GM18507 (cell line): ENCODE data around the gene KIFBP.
A peak's percentile ranks its signal among the peaks of the same experiment; 100 is the strongest.
"Not testable (repeated sequence)": the region's sequence is repeated elsewhere in the genome, so short reads cannot be mapped to it uniquely, and the experiment has no call there.

ENCODE experiments used
- DNase-seq: peaks from one replicate; pipeline ENCODE4 v3.0.0; 2011; ENCODE audit warnings: low read depth; ENCODE audit not compliant: insufficient read length; ENCODE audit errors: extremely low spot score
- FAIRE-seq: peaks from 2 replicates; lab custom pipeline; 2011; peaks lifted over from hg19 to GRCh38; lab: Jason Lieb, UNC

KIFBP gene

DNA sequence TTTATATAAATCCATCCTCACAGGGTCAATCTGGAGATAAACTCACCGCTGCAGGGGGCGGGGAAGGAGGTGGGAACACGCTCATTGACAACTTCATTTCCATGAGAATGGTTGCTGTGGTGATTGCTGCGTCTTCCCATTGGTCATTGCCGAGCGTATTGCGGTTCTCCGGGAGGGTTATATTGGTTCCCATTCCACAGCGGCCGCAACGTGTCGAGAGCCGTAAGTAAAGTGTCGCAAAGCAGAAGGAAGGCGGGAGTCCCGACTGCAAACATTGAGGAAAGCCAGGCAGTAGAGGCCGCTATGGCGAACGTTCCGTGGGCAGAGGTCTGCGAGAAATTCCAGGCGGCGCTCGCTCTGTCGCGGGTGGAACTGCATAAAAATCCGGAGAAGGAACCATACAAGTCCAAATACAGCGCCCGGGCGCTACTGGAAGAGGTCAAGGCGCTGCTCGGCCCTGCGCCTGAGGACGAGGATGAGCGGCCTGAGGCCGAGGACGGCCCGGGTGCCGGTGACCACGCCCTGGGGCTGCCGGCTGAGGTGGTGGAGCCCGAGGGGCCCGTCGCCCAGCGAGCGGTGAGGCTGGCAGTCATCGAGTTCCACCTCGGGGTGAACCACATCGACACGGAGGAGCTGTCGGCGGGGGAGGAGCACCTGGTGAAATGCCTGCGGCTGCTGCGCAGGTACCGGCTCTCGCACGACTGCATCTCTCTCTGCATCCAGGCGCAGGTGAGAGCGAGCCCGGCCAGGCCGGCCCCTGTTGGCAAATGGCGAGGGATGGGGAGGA, at the start of gene KIFBP:
TSS of gene KIFBP (plus strand) at position 274 of the 787 bp plus-strand sequence. CDS start at position 304, 30 bp downstream.
- FAIRE-seq, result peak; percentile 97
- peak; percentile 86 for DNase-seq

DNA sequence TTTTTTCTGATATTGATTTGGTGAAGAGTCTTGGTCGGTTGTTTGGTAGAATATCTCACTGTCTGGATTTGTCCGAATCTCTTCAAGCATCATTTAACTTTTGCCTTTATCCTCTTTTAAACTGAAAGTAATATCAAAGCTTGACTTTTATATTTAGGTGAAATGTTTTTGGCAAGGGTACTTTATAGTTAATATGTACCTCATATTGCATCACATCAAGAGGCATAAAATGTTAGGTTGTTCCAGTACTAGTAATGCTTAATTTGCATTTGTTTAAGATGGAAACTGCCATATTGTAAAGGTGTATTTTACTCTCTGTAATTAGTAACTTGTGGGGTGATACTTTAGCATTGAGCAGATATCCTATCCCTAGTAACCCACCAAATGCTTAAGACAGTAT, 49.7 kb upstream of the KIFBP start:
- FAIRE-seq, result no peak
- no peak for DNase-seq

DNA sequence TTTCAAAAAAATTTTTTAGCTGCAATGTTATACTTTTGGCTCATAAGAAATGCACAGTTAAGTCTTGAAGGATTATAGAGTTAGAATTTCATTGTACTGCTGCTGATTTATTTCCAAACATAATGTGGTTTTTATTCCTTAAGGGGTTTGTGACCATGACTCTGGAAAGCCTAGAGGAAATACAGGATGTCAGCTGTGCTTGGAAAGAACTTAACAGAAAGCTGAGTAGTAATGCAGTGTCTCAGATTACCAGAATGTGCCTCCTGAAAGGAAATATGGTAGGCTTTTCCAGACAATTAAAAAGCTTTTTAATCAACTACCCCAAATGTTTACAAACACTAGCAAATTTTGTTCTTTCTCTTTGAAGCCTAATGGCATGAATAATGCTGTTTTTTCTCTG, 47.7 kb upstream of the KIFBP start:
- not testable (repeated sequence) for DNase-seq, FAIRE-seq

- no peak for DNase-seq
- FAIRE-seq, result no peak
Observed at GRCh38 chr10:68950598-68950997, 38.0 kb upstream of the KIFBP start.

GRCh38 chr10:68954904-68955303, 33.7 kb upstream of the KIFBP start:
- DNase-seq, result no peak
- FAIRE-seq, result no peak

DNA sequence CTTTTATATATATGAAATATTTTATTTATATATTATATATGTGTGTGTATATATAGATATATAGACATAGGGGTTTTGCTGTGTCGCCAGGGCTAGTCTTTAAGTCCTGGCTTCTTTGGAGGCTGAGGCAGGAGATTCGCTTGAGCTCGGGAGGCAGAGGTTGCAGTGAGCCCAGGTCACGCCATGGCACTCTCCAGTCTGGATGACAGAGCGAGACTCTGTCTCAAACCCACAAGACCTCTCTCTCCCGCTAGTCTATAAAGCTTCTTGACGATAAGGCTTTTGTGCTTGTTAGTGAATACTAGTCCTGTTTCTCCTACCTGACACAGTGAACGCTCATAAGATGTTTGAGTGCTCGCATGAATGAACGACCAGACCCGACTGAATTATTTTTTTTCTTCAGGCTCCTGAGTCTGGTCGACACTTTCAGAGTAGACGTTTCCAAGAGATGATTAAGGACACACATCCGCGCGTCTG, 33.2 kb upstream of the KIFBP start:
- FAIRE-seq (no peak), DNase-seq (peak; percentile 33)

DNA sequence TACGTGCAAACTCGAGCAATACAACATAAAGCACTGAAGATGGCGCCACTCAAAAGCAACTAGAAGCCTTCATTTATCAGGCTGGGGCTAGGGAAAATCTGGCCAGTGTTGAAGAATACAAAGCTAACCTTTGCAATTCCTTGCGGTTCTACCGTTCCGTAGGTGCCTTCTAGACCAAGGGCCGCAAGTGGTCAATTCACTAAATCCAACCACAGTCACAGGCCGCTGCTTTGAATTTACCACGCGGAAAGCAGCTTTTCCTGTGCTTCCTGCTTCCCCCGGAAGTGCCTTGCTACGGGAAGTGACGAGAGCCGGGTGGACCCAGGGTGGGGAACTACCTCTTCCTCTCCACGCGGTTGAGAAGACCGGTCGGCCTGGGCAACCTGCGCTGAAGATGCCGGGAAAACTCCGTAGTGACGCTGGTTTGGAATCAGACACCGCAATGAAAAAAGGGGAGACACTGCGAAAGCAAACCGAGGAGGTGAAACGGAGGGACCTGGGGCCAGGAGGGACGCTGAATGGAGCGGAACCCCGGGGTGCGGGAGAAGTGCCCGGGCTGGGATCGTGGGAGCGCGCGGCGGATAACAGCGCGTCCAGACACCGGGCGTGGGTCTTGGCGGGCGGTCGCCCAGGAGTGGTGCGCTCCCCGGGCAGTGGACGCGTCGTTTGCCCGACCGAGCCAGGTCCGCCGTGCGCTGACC, 32.6 kb upstream of the KIFBP start, which contains the start of gene DDX21:
TSS of gene DDX21 (plus strand) at position 339 of the 701 bp plus-strand sequence. CDS start at position 395, 56 bp downstream.
- FAIRE-seq (peak; percentile 91), DNase-seq (peak; percentile 85)

DNA sequence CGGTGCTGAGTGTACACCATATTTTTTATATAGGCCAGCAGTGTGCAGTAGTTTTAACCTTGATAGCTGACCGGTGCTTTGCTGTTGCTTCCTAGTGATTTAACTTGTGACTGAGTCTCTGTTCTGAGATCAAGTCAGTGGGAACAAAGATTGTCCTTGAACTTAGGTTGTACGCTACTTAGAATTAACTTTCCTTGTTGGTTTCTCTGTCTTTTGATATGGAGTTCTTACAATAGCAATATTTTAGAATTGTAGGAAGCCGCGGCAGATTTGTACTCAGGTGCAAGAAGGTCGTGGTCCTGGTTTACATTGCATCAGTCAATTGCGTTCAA, 31.4 kb upstream of the KIFBP start:
- FAIRE-seq (no peak), DNase-seq (no peak)

DNA sequence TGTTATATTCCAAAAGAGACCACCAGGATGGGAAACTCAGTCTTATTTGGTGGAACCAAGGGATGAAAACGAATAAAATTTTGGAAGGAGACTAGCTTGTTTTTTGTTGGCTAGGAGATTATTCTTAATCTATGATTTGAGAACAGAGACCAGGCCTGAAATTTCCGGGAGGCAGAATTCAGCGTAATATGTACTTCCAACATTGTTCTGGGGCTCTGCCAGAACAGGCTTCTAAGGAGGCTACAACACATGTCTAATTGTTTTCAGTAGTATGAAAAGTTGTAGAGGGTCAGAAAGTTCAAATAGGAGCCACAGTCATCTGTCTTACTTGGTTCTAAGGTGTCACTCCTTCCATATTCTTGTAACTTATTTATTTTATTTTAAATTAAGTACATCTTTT, 30.9 kb upstream of the KIFBP start:
- no peak for FAIRE-seq
- no peak for DNase-seq

- FAIRE-seq (no peak), DNase-seq (no peak)
Observed at GRCh38 chr10:68959695-68960527, 28.7 kb upstream of the KIFBP start.

GRCh38 chr10:68963151-68963550, 25.5 kb upstream of the KIFBP start:
- FAIRE-seq (no peak), DNase-seq (no peak)

GRCh38 chr10:68973975-68974374, 14.6 kb upstream of the KIFBP start:
- no peak for FAIRE-seq
- no peak for DNase-seq

DNA sequence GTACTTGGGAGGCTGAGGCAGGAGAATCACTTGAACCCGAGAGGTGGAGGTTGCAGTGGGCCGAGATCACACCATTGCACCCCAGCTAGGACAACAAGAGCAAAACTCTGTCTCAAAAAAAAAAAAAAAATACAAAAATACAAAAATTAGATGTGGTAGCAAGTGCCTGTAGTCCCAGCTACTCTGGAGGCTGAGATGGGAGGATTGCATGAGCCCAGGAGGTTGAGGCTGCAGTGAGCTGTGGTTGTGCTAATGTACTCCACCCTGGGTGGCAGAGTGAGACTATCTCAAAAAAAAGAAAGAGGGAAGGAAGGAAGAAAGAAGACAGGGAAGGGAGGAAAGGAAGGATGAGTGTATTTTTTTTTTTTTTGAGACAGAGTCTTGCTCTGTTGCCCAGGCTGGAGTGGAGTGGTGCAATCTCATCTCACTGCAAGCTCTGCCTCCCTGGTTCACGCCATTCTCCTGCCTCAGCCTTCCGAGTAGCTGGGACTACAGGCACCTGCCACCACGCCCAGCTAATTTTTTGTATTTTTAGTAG, 12.6 kb upstream of the KIFBP start:
- not testable (repeated sequence) for FAIRE-seq, DNase-seq

DNA sequence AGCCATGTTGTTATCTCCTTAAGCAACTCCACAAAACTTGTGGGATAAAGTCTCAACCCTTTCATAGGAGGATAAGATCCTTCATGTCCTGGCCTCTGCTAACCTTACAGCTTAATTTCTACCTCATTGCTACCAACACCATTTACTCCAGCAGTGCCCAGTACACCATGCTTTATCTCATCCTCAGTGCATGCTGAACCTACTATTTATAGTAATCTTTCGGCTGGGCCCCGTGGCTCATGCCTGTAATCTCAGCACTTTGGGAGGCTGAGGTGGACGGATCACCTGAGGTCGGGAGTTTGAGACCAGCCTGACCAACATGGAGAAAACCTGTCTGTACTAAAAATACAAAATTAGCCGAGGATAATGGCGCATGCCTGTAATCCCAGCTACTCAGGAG, 8.9 kb upstream of the KIFBP start:
- not testable (repeated sequence) for FAIRE-seq, DNase-seq

DNA sequence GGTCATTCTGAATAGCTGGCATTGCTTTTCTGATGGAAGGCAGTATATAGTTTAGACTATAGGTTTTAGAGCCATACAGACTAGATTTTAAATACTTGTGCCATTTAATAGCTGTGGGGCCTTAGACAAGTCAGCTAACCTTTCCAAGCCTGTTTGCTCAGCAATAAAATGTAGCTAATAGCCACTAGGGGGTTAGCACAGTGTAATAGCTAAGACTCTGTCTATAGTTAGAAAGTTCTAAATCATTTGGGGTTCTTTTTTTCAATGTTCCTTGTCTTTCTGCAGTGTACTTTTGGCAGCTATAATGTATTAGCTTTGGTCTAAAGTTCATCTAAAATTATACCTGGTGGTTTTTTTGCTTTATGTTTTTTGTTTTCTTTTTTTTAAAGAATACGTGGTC, 7.5 kb upstream of the KIFBP start:
- FAIRE-seq, result no peak

GRCh38 chr10:68982389-68982788, 6.2 kb upstream of the KIFBP start:
- no peak for FAIRE-seq

More for the DNA sequence above, 7.5 kb upstream of the KIFBP start:
- DNase-seq, result no peak

DNA sequence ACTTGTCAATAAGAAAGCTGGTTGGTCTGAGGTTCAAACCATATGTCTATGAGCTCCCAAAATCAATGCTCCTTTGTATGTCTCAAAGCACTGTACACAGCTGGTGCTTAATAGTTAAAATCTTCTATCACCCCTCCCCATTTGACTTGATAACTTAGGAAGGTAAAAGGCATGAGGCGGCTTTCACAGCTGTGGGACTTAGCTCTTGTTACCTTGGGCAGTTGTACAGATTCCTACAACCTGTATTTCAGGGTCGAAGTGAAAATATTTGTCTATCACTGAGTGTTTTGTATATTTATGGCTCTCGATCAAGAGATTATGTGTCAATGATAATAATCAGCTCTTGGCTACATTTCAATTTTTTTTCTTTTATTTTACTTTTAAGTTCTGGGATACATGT, 992 bp upstream of the KIFBP start:
- FAIRE-seq (no peak), DNase-seq (no peak)

More at GRCh38 chr10:68982389-68982788, 6.2 kb upstream of the KIFBP start:
- no peak for DNase-seq

- no peak for FAIRE-seq
Observed at GRCh38 chr10:68989317-68989990, 851 bp downstream of the KIFBP start.

More at GRCh38 chr10:68989317-68989990, 851 bp downstream of the KIFBP start:
- no peak for DNase-seq
